ENCODE measurements around the gene GNPTAB. TPM values are rescaled to one million over a fixed set of nuclear protein-coding genes. Genes with fewer than 3 reads are reported as not detected.
"Not testable (repeated sequence)": the region's sequence is repeated elsewhere in the genome, so short reads cannot be mapped to it uniquely, and the experiment has no call there.

The GNPTAB gene
- total and polyA plus RNA-seq, 2 of the 4 experiments (the other 2 are of a cell fraction) = 16.0 to 24.2 TPM

GRCh38 chr12:101734482-101734881 lies 96.3 kb downstream of the GNPTAB start:
- H3K4ac ChIP-seq (ENCODE audit: low read depth, low read length); H3K14ac ChIP-seq (replicated peaks; ENCODE audit: low read depth, low read length); H2AK9ac ChIP-seq (replicated peaks; ENCODE audit: low read depth, low read length, poor library complexity); H3K23ac ChIP-seq (ENCODE audit: low read depth, low read length); H2BK5ac ChIP-seq (ENCODE audit: low read depth, low read length, poor library complexity, severe bottlenecking); BruUV-seq (replicated peaks); DNase-seq; H3K4me2 ChIP-seq (ENCODE audit: low read depth, low read length); H3K9me3 ChIP-seq (ENCODE audit: control insufficient read depth, insufficient read depth, low read length); H3K79me1 ChIP-seq (ENCODE audit: low read depth in 1 of 2, low read length in 2 of 2); H3K9me1 ChIP-seq (ENCODE audit: insufficient read depth, low read length); in situ Hi-C loops (cut with MboI; ENCODE audit: low sequenced_read_pairs); H3K4me1 ChIP-seq (ENCODE audit: control insufficient read depth, insufficient read depth, low read length); H3K18ac ChIP-seq (ENCODE audit: low read depth, low read length); H4K8ac ChIP-seq (ENCODE audit: low read depth in 2 of 2, low read length in 2 of 2); H2BK20ac ChIP-seq (ENCODE audit: low read depth, low read length); H2AFZ ChIP-seq (replicated peaks; ENCODE audit: low read length, poor library complexity); H2AK5ac ChIP-seq (ENCODE audit: low read depth, low read length); H3K27ac ChIP-seq (ENCODE audit: insufficient read depth, low read length); H3K9ac ChIP-seq (ENCODE audit: low read depth, low read length); H4K5ac ChIP-seq (ENCODE audit: low read depth, low read length); dilution Hi-C loops (cut with HindIII; ENCODE audit: low sequenced_read_pairs, unreplicated experiment); CTCF ChIA-PET; H2BK120ac ChIP-seq (ENCODE audit: low read depth, low read length); H3K4me3 ChIP-seq (ENCODE audit: insufficient read depth, low read depth, low read length); ATAC-seq (ENCODE audit: low read depth); H3K27me3 ChIP-seq (ENCODE audit: control insufficient read depth, insufficient read depth, low read length); H3K36me3 ChIP-seq (ENCODE audit: control insufficient read depth, insufficient read depth, low read length); intact Hi-C loops (cut with micrococcal nuclease); H4K91ac ChIP-seq (ENCODE audit: insufficient read depth, low read depth, low read length); H3K56ac ChIP-seq (ENCODE audit: extremely low read depth, insufficient read depth, low read length); H4K20me1 ChIP-seq (ENCODE audit: insufficient read depth, low read length); H2BK15ac ChIP-seq (ENCODE audit: low read depth, low read length); POLR2A ChIA-PET (ENCODE audit: unreplicated experiment): not testable (repeated sequence)
- WGBS, 2 experiments (ENCODE audit: extremely low coverage in 2 of 2, insufficient read length in 1 of 2) = no CpG with 5 or more reads among the region's 5 CpGs
